ENCODE data around the gene PRMT5. TPM values are rescaled to one million over a fixed set of nuclear protein-coding genes. Genes with fewer than 3 reads are reported as not detected.

Gene PRMT5
- total RNA-seq, 4 donors from 2014 or later, result 60.7 to 73.8 (median 63.2) TPM

DNA sequence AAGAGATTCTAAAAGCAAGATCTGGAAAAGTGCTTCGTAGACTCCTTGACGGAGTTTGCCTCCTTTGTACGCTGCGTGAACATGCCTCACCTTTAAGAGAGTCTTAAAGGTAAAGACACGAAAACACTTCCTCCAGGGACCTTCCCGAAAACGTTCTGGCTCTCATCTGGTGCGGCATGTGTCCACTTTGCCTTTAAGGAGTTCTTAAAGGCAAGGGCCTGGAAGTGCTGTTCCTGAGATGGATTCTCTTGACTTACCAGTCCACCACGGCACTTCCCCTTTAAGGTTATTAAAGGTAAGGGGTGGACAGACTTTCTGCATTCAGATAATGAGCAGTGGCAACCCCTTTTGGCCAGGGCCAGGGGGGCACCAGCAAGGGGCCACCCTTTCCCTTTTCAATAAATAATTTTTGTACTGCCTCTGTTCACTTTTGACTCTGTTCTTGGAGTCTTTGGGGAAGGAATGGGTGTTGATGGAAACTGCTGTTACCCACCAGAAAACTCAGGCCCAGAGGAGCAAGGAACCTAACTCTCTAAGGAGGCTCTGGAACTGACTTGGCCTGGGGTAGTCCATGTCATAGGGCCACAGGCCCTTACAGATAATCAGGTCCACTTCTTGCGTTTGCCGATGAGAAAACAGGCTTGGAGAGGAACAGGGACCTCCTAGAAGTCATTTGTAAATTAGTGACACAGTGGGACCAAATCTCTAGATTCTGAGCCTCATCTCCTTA lies 41.8 kb downstream of the PRMT5 start:
- WGBS, 2 donors, result 17 to 24% methylated on average over 11 of the region's 11 CpGs
- Histone ChIP-seq H3K27ac (peak overlapping the region; percentile 31 to 84 (median 81)), H3K4me3 (replicated peaks in 1 of 3) (peak overlapping the region in 2 of 3 donors; percentile 22 to 56), H3K27me3 (no peaks in the 10 kb centered on the region), H3K9me3 (no peaks in the 10 kb centered on the region), H3K4me1 (peaks cover 7 to 24% of the 10 kb centered on the region in 2 donors), H3K36me3 (no peaks in the 10 kb centered on the region)
- TF ChIP-seq POLR2A (IDR thresholded peaks at IDR 0.05), result no peak
- peak in 2 of 6 experiments; percentile 18 to 34 for TF ChIP-seq CTCF (IDR thresholded peaks at IDR 0.05)
- intact Hi-C loops (cut with DNase I), result no loop called here
- peak; percentile 79 to 81 for DNase-seq

GRCh38 chr14:22886500-22887259 lies 42.5 kb downstream of the PRMT5 start:
- no peaks in the 10 kb centered on the region for H3K27me3 ChIP-seq
- H3K4me3 ChIP-seq (replicated peaks in 1 of 3), result peak overlapping the region in 2 of 3 donors; percentile 22 to 56
- intact Hi-C loops (cut with DNase I), result no loop called here
- H3K27ac ChIP-seq, result peak overlapping the region; percentile 31 to 84 (median 81)
- 8% methylated on average over 28 to 46 of the region's 77 CpGs for WGBS, 2 donors
- peak; percentile 79 to 81 for DNase-seq
- peak in 2 of 6 experiments; percentile 10 to 14 for TF ChIP-seq CTCF (IDR thresholded peaks at IDR 0.05)
- peak in 1 of 2 donors; percentile 36 for TF ChIP-seq POLR2A (IDR thresholded peaks at IDR 0.05)
- H3K36me3 ChIP-seq, result no peaks in the 10 kb centered on the region
- peaks cover 10 to 28% of the 10 kb centered on the region in 2 donors for H3K4me1 ChIP-seq
- H3K9me3 ChIP-seq, result no peaks in the 10 kb centered on the region

DNA sequence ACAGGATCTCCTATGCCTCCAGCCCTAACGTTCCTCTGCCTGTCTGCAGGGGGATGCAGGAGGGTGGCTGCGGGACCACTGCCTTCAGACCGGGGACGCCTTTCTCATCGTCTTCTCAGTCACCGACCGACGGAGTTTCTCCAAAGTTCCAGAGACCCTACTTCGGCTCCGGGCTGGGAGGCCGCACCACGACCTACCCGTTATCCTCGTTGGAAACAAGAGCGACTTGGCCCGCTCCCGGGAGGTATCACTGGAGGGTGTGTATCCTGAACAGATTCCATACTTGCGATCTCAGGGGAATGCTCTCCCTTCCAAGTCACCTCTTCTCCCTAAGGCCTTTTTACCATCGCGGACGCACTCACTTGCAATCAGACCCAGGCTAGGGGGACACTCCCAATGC lies 43.2 kb downstream of the PRMT5 start:
- Histone ChIP-seq H3K36me3 (no peaks in the 10 kb centered on the region), H3K9me3 (no peaks in the 10 kb centered on the region), H3K27me3 (no peaks in the 10 kb centered on the region), H3K27ac (no peak overlapping the region), H3K4me3 (replicated peaks in 1 of 3) (peak overlapping the region in 1 of 3 donors; percentile 56), H3K4me1 (peaks cover 10 to 28% of the 10 kb centered on the region in 2 donors)
- 93 to 94% methylated on average over 21 of the region's 21 CpGs for WGBS, 2 donors
- no peak for DNase-seq
- TF ChIP-seq POLR2A (IDR thresholded peaks at IDR 0.05) (no peak), CTCF (IDR thresholded peaks at IDR 0.05) (no peak)
- intact Hi-C loops (cut with DNase I), result no loop called here

DNA sequence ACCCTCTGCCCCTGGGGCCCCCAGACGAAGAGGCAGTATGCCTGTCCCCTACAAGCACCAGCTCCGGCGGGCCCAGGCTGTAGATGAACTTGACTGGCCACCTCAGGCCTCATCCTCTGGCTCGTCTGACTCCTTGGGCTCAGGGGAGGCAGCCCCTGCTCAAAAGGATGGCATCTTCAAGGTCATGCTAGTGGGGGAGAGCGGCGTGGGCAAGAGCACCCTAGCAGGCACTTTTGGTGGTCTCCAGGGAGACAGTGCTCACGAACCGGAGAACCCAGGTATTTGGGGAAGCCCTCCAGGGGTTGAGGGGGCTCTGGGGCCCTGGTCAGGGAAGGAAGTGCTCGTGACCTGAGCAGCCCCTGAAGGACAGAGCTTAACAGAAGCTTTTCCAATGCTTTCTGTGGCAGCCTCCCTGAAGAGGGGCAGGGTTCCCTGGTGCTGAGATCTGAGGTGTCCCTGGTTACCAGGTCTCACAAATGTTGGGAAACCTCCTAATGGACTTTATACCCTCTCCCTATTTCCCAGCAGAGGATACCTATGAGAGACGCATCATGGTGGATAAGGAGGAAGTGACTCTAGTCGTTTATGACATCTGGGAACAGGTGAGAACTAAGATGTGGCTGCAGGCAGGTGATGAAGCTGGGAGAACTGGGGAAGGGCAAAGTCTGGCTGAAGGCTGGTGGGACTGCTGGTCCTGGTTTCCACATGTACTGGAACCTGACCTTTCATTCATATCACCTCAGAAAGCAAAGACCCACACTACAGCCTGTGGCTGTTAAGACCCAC lies 44.2 kb downstream of the PRMT5 start:
- H3K9me3 ChIP-seq, result no peaks in the 10 kb centered on the region
- H3K4me3 ChIP-seq (replicated peaks in 1 of 3), result no peak overlapping the region
- no peak overlapping the region for H3K27ac ChIP-seq
- H3K4me1 ChIP-seq, result peaks cover 10 to 28% of the 10 kb centered on the region in 2 donors
- no peaks in the 10 kb centered on the region for H3K27me3 ChIP-seq
- DNase-seq, result no peak
- TF ChIP-seq POLR2A (IDR thresholded peaks at IDR 0.05) (no peak), CTCF (IDR thresholded peaks at IDR 0.05) (no peak)
- intact Hi-C loops (cut with DNase I), result no loop called here
- H3K36me3 ChIP-seq, result no peaks in the 10 kb centered on the region
- WGBS, 2 donors, result 94 to 97% methylated on average over 11 of the region's 11 CpGs
